Colonic mucosa (tissue), 4 donors: ENCODE measurements around the gene RBM20. TPM values are rescaled to one million over a fixed set of nuclear protein-coding genes. Genes with fewer than 3 reads are reported as not detected.

Source experiments
- DNase-seq: peaks from one replicate; pipeline ENCODE4 v3.0.0-alpha.2; 2020
- H3K27ac ChIP-seq: fragments of 200-600 bp; one replicate; pipeline ENCODE4 v1.8.0; 2021
- H3K27me3 ChIP-seq: fragments of 200-600 bp; one replicate; pipeline ENCODE4 v1.8.0; 2021
- H3K36me3 ChIP-seq: fragments of 200-600 bp; one replicate; pipeline ENCODE4 v1.8.0; 2021
- H3K4me1 ChIP-seq: fragments of 200-600 bp; one replicate; pipeline ENCODE4 v1.8.0; 2021; ENCODE audit warnings: mild to moderate bottlenecking
- H3K4me3 ChIP-seq: fragments of 200-600 bp; one replicate; pipeline ENCODE4 v1.8.0; 2021
- H3K9ac ChIP-seq, 2 donors: one replicate each; pipeline ENCODE4 v1.7.0; 2013; ENCODE audit warnings: control low read depth in 2 of 2, low read depth in 2 of 2, low read length in 2 of 2
- H3K9me3 ChIP-seq: fragments of 200-600 bp; one replicate; pipeline ENCODE4 v1.8.0; 2021
- intact Hi-C: fragments of 100-400 bp; cut with DNase I; formaldehyde crosslinking; loops from one replicate; pipeline ENCODE4 v1.14.1; 2022
- total RNA-seq, 2 donors: library from RNA; stranded (reverse); fragmentation: NEBNext Ultra II Directional in 1 of 2; extraction: Animal tissue kit (Norgen Biotek cat#: 25700) in 1 of 2; gene quantifications; one replicate each; pipeline ENCODE4 v1.2.1, GENCODE V29; 2021
- TF ChIP-seq, protein P1 (sequence below): fragments of 200-600 bp; IDR thresholded peaks from one replicate; pipeline ENCODE4 v1.8.0; 2022; ENCODE audit warnings: antibody characterized with exemption, mild to moderate bottlenecking
- donor health status: healthy.
- donor health status: DM: no; HTN: no; CAD: no.
- donor health status: DM: no; HTN: no; CAD: no.

Gene RBM20
- total RNA-seq, 2 donors from 2014 or later: 0.49 to 0.80 TPM

DNA sequence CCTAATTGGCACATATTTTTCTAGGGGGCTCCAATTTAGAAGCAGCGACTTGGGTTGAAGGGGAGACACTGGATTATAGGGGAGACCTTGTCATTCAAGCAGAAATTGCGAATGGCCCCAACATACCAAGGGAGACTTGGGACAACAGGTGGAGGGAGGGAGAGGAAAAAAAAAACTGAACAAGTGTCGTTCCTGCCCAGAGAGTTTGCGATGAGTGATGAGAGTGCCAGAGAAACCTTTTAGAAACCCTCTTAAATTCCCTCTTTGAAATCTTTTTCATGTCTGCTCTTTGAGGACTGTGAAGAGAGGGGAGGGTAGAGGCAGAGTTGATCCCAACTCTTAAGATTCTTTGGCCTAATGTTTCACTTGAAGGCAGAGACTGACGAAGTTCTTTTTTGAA is 24.3 kb downstream of the RBM20 start:
- H3K36me3 ChIP-seq: no peaks in the 10 kb centered on the region
- H3K27ac ChIP-seq: no peak overlapping the region
- no peak overlapping the region for H3K9ac ChIP-seq
- intact Hi-C loops: no loop called here
- no peaks in the 10 kb centered on the region for H3K9me3 ChIP-seq
- TF ChIP-seq, protein P1, sequence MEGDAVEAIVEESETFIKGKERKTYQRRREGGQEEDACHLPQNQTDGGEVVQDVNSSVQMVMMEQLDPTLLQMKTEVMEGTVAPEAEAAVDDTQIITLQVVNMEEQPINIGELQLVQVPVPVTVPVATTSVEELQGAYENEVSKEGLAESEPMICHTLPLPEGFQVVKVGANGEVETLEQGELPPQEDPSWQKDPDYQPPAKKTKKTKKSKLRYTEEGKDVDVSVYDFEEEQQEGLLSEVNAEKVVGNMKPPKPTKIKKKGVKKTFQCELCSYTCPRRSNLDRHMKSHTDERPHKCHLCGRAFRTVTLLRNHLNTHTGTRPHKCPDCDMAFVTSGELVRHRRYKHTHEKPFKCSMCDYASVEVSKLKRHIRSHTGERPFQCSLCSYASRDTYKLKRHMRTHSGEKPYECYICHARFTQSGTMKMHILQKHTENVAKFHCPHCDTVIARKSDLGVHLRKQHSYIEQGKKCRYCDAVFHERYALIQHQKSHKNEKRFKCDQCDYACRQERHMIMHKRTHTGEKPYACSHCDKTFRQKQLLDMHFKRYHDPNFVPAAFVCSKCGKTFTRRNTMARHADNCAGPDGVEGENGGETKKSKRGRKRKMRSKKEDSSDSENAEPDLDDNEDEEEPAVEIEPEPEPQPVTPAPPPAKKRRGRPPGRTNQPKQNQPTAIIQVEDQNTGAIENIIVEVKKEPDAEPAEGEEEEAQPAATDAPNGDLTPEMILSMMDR: no peak
- DNase-seq: no peak
- H3K4me1 ChIP-seq: no peaks in the 10 kb centered on the region
- H3K27me3 ChIP-seq: no peaks in the 10 kb centered on the region
- no peak overlapping the region for H3K4me3 ChIP-seq

DNA sequence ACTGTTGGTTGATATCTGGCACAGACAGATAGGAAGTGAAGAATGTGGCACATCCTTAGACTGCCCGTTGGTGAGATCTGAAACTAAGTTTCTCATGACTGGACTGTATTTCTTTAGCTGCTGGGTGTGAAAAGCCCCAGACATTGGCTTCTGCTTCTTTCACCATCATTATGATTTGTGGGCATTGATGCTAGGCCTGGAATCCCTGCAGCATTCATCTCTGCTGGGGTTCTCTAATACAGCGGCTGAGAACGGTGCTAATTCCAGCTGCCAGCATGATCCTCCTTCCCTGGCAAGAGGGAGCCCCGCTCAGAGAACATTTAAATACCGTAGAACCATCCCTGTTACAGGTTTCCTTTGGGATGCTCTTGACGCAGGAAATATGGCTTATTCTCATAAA is 26.2 kb downstream of the RBM20 start:
- Histone ChIP-seq H3K27ac (no peak overlapping the region), H3K4me3 (no peak overlapping the region), H3K4me1 (no peaks in the 10 kb centered on the region), H3K9ac (no peak overlapping the region), H3K36me3 (no peaks in the 10 kb centered on the region), H3K27me3 (no peaks in the 10 kb centered on the region), H3K9me3 (no peaks in the 10 kb centered on the region)
- intact Hi-C loops: no loop called here
- TF ChIP-seq, protein P1: no peak
- no peak for DNase-seq

DNA sequence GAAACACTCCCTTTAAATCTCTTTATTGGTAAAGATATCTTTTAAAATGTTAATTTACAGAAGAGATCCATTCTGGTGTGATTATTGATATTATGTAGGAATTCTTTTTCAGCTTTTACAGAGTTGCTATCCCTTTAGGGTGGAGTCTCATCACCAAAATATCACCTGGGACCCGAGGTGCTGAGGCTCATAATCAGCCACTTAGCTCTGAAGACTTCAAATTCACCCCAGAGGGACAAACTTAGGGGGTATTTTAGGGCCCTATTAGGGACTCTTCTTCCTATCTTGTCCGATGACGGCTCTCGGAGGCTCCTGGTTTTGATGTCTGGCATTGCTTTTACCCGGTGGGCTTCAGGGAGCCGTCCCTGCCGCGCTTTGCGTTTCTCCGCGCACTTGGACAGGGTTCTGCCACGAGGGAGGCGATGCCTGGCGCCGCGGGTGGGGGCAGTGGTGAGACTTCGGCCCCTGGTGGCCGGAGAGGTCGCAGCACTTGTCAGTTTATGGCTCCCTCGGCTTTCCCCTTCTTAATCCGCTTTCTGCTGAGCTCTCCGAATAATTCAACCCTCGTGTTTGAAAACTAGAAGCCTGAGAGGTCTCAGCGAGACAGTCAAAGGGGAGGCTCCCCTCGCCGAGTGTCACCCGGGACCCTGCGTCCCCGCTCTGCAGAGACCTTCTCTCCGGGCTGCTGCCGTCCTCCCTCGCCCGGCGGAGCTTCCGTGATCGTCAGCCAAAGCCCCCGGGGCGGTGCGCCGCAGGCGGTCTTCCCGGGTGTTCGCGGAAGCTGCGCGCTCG is 27.8 kb downstream of the RBM20 start:
- peak overlapping the region; percentile 28 to 52 for H3K9ac ChIP-seq
- H3K4me3 ChIP-seq: peak overlapping the region; percentile 55
- no peaks in the 10 kb centered on the region for H3K27me3 ChIP-seq
- intact Hi-C loops: no loop called here
- H3K4me1 ChIP-seq: no peaks in the 10 kb centered on the region
- TF ChIP-seq, protein P1: peak; percentile 70
- H3K9me3 ChIP-seq: no peaks in the 10 kb centered on the region
- no peaks in the 10 kb centered on the region for H3K36me3 ChIP-seq
- H3K27ac ChIP-seq: no peak overlapping the region
- DNase-seq: peak; percentile 67

DNA sequence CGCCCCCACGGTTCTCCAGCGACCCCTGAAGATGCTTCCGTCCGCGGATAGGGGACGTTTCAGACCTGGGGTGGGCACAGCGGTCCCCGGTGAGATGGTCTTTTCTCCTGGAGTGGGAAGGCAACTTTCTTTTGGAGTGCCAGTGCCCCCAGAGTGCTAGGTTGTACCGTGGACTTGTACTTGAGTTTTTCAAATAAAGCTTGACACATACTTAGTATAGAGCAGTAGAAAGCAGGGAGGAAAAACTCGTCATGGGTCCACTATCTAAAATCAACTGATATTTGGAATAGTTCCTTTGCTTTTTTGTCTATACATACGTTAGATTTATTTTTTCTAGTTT is 28.4 kb downstream of the RBM20 start:
- Histone ChIP-seq H3K36me3 (no peaks in the 10 kb centered on the region), H3K27ac (no peak overlapping the region), H3K4me1 (no peaks in the 10 kb centered on the region), H3K9me3 (no peaks in the 10 kb centered on the region), H3K4me3 (peak overlapping the region; percentile 55), H3K9ac (peak overlapping the region; percentile 28 to 52), H3K27me3 (no peaks in the 10 kb centered on the region)
- intact Hi-C loops: no loop called here
- no peak for DNase-seq
- TF ChIP-seq, protein P1: no peak

DNA sequence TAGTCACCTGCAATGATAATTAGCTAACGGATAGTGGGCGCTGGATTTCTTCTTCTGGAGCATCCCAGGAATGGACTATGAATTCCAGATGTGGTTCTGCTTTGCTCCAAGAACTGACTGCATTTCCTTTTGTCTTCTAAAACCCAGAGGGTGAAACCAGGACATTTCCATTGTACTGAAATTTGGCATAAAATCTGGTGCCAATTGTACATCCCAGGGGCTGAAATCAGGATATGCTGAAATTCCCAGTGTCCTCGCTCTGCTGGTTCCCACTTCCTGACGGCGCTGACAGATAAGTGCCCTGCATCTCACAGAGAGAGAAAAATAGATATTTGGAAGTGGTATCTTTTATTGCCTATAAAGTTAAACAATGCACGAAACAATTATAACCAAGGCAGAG is 31.9 kb downstream of the RBM20 start:
- H3K4me1 ChIP-seq: no peaks in the 10 kb centered on the region
- TF ChIP-seq, protein P1: no peak
- no peak overlapping the region for H3K27ac ChIP-seq
- H3K36me3 ChIP-seq: no peaks in the 10 kb centered on the region
- no peak overlapping the region for H3K4me3 ChIP-seq
- no peak overlapping the region for H3K9ac ChIP-seq
- H3K9me3 ChIP-seq: no peaks in the 10 kb centered on the region
- no peaks in the 10 kb centered on the region for H3K27me3 ChIP-seq
- DNase-seq: no peak
- intact Hi-C loops: no loop called here
